Left lung (tissue), 10 donors: ENCODE measurements around the gene ANGPTL4. TPM values are rescaled to one million over a fixed set of nuclear protein-coding genes. Genes with fewer than 3 reads are reported as not detected.

Experiments
- ATAC-seq: fragments of 200-7000 bp; cut with Tn5 transposase; one replicate; pipeline ENCODE4 v1.9.1; 2020; ENCODE audit warnings: moderate library complexity
- DNase-seq, 4 donors: peaks; one replicate each; pipeline ENCODE4 v3.0.0-alpha.2; 2013 to 2020
- H3K27ac ChIP-seq, 2 donors: fragments of 200-600 bp; sonication (generic) in 1 of 2; one replicate each; pipeline versions ENCODE4 v1.5.0 to v1.8.0; 2020 to 2021
- H3K27me3 ChIP-seq, 2 donors: fragments of 200-600 bp; sonication (generic) in 1 of 2; one replicate each; pipeline versions ENCODE4 v1.5.0 to v1.8.0; 2020 to 2021
- H3K36me3 ChIP-seq, 2 donors: fragments of 200-600 bp; sonication (generic) in 1 of 2; one replicate each; pipeline versions ENCODE4 v1.5.0 to v1.8.0; 2020 to 2021
- H3K4me1 ChIP-seq, 2 donors: fragments of 200-600 bp; one replicate each; pipeline ENCODE4 v1.8.0; 2021
- H3K4me3 ChIP-seq, 2 donors: fragments of 200-600 bp; sonication (generic) in 1 of 2; one replicate each; pipeline versions ENCODE4 v1.5.0 to v1.8.0; 2020 to 2021; ENCODE audit warnings: mild to moderate bottlenecking in 1 of 2
- H3K9me3 ChIP-seq, 2 donors: fragments of 200-600 bp; sonication (generic) in 1 of 2; one replicate each; pipeline versions ENCODE4 v1.5.0 to v1.8.0; 2020 to 2021
- CTCF ChIP-seq, 2 donors: fragments of 200-600 bp; sonication (generic) in 1 of 2; IDR thresholded peaks; one replicate each; pipeline versions ENCODE4 v1.5.0 to v1.8.0; 2021; ENCODE audit warnings: antibody characterized with exemption in 2 of 2
- intact Hi-C, 2 donors: fragments of 100-400 bp; cut with DNase I; formaldehyde crosslinking; loops; one replicate each; pipeline versions ENCODE4 v1.11.2 to v1.14.2; 2022
- polyA plus RNA-seq, 6 donors: library from polyadenylated mRNA; unstranded; fragments of 120-200 nt; gene quantifications; one replicate each; pipeline ENCODE4 v1.2.1, GENCODE V29; 2013; ENCODE audit not compliant: insufficient read length in 6 of 6
- total RNA-seq, 2 donors: library from RNA; stranded (reverse); fragmentation: NEBNext Ultra II Directional; extraction: Animal tissue kit (Norgen Biotek cat#: 25700); gene quantifications; one replicate each; pipeline ENCODE4 v1.2.1, GENCODE V29; 2021
- donor health status: DM: no; HTN: yes; CAD: no.
- donor health status: DM: no; HTN: no; CAD: no.

ANGPTL4 gene
- total and polyA plus RNA-seq, 8 donors = 2.5 to 24.8 (median 4.3) TPM

DNA sequence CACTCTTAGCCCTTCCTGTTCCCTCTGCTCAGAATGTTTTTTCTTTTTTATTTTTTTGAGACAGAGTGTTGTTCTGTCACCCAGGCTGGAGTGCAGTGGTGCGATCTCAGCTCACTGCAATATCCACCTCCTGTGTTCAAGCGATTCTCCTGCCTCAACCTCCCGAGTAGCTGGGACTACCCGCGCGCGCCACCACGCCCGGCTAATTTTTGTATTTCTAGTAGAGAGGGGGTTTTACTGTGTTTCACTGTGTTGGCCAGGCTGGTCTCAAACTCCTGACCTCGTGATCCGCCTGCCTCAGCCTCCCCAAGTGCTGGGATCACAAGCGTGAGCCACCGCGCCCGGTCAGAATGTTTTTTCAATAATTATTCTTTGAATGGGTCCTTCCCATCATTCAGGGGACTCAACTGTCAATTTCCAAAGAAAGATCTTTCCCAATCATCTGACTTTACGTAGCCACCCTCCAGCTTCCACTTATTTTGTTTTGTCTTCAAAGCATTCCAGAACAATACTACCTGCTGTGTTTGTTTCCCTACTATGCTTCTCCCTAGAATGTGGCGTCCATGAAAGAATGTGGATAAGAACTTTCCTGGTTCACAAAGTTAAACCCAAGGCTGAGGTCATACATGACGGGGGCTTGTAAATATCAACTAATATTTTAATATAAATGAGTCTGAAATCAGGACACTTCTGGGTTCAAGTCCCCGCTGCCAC lies 44.0 kb upstream of the ANGPTL4 start:
- Histone ChIP-seq H3K4me1 (peaks cover 23 to 42% of the 10 kb centered on the region in 2 donors), H3K36me3 (peaks cover 0 to 40% of the 10 kb centered on the region in 2 donors), H3K4me3 (peak overlapping the region; percentile 85 to 98), H3K27ac (peak overlapping the region; percentile 87 to 88), H3K27me3 (no peaks in the 10 kb centered on the region), H3K9me3 (no peaks in the 10 kb centered on the region)
- intact Hi-C loops = no loop called here
- TF ChIP-seq CTCF (IDR thresholded peaks at IDR 0.05) = no peak
- ATAC-seq (no peak), DNase-seq (no peak)

GRCh38 chr19:8320564-8321066 lies 43.3 kb upstream of the ANGPTL4 start:
- no peaks in the 10 kb centered on the region for H3K9me3 ChIP-seq
- H3K36me3 ChIP-seq = peaks cover 0 to 33% of the 10 kb centered on the region in 2 donors
- DNase-seq (peak in 1 of 4 donors; percentile 54), ATAC-seq (peak; percentile 23)
- H3K27ac ChIP-seq = peak overlapping the region; percentile 87 to 88
- no peaks in the 10 kb centered on the region for H3K27me3 ChIP-seq
- peak overlapping the region; percentile 85 to 98 for H3K4me3 ChIP-seq
- peaks cover 23 to 38% of the 10 kb centered on the region in 2 donors for H3K4me1 ChIP-seq
- no peak for TF ChIP-seq CTCF (IDR thresholded peaks at IDR 0.05)
- intact Hi-C loops = no loop called here

- ATAC-seq (peak; percentile 95), DNase-seq (peak; percentile 97 to 99 (median 98))
- intact Hi-C loops = no loop called here
- H3K36me3 ChIP-seq = peaks cover 0 to 26% of the 10 kb centered on the region in 2 donors
- peak in 1 of 2 donors; percentile 23 for TF ChIP-seq CTCF (IDR thresholded peaks at IDR 0.05)
- peak within 1 kb of the TSS; percentile 87 to 88 for H3K27ac ChIP-seq
- H3K9me3 ChIP-seq = no peaks in the 10 kb centered on the region
- peaks cover 23 to 38% of the 10 kb centered on the region in 2 donors for H3K4me1 ChIP-seq
- peak within 1 kb of the TSS; percentile 85 to 98 for H3K4me3 ChIP-seq
- no peaks in the 10 kb centered on the region for H3K27me3 ChIP-seq
Observed at GRCh38 chr19:8321067-8321985, 42.6 kb upstream of the ANGPTL4 start, which contains the start of the genes NDUFA7 and RPS28. TSS of gene NDUFA7 (minus strand) at chr19:8321375. CDS start at chr19:8321358, 17 bp downstream. TSS of gene RPS28 (plus strand) at chr19:8321496. CDS start at chr19:8321531, 35 bp downstream.

DNA sequence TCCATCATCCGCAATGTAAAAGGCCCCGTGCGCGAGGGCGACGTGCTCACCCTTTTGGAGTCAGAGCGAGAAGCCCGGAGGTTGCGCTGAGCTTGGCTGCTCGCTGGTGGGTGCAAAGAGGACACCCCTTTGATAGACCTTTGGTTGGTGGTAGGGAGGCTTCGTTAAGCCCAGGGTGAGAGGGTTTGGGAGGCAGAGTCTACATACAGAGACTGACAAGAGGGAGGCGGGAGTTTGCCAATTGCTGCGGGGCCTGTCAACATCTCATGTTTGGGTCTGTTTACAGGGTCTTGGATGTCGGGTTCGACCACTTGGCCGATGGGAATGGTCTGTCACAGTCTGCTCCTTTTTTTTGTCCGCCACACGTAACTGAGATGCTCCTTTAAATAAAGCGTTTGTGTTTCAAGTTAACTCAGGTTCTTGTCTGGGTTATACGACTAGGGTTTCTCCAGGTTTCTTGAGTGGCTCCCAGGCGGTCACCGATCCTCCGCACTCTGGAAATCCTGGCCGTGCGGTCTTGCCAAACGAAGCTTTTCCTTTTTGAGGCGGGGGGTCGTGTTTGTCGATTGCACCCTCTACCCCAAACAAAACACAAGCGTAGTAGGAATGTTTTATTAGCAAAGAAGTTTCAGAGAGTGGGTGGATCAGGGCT lies 41.8 kb upstream of the ANGPTL4 start:
- ATAC-seq = peak; percentile 10
- no peak for DNase-seq
- Histone ChIP-seq H3K4me1 (peaks cover 23 to 38% of the 10 kb centered on the region in 2 donors), H3K4me3 (peak overlapping the region; percentile 85 to 98), H3K36me3 (peaks cover 0 to 21% of the 10 kb centered on the region in 2 donors), H3K9me3 (no peaks in the 10 kb centered on the region), H3K27me3 (no peaks in the 10 kb centered on the region), H3K27ac (peak overlapping the region; percentile 87 to 88)
- intact Hi-C loops = no loop called here
- no peak for TF ChIP-seq CTCF (IDR thresholded peaks at IDR 0.05)
